G401.6 (cell line): ENCODE data around the gene CCDC185.

ENCODE experiments used
- FAIRE-seq: peaks from 2 replicates; lab custom pipeline; 2012; peaks lifted over from hg19 to GRCh38; lab: Jason Lieb, UNC

CCDC185 gene

GRCh38 chr1:223393275-223394214 lies at the start of gene CCDC185:
Gene CCDC185 (plus strand): TSS chr1:223393415. CDS start chr1:223393476, 61 bp downstream.
- FAIRE-seq, result no peak

- no peak for FAIRE-seq
Measured at GRCh38 chr1:223343692-223344091, 49.5 kb upstream of the CCDC185 start.

- FAIRE-seq, result no peak
Measured at GRCh38 chr1:223344491-223344890, 48.7 kb upstream of the CCDC185 start.

GRCh38 chr1:223345720-223346119 lies 47.5 kb upstream of the CCDC185 start:
- FAIRE-seq, result no peak

GRCh38 chr1:223346311-223346710 lies 46.9 kb upstream of the CCDC185 start:
- FAIRE-seq, result no peak

GRCh38 chr1:223347583-223347982 lies 45.6 kb upstream of the CCDC185 start:
- no peak for FAIRE-seq

GRCh38 chr1:223348439-223348838 lies 44.8 kb upstream of the CCDC185 start:
- no peak for FAIRE-seq

GRCh38 chr1:223349241-223349640 lies 44.0 kb upstream of the CCDC185 start:
- FAIRE-seq, result no peak

GRCh38 chr1:223350361-223350908 lies 42.8 kb upstream of the CCDC185 start:
- FAIRE-seq, result no peak

- no peak for FAIRE-seq
Measured at GRCh38 chr1:223352944-223353343, 40.3 kb upstream of the CCDC185 start.

GRCh38 chr1:223353939-223354338 lies 39.3 kb upstream of the CCDC185 start:
- FAIRE-seq, result no peak

GRCh38 chr1:223355699-223356098 lies 37.5 kb upstream of the CCDC185 start:
- FAIRE-seq, result no peak

GRCh38 chr1:223358826-223359225 lies 34.4 kb upstream of the CCDC185 start:
- no peak for FAIRE-seq

GRCh38 chr1:223363057-223363855 lies 30.0 kb upstream of the CCDC185 start:
- no peak for FAIRE-seq

GRCh38 chr1:223363856-223364684 lies 29.1 kb upstream of the CCDC185 start, which contains the start of gene SUSD4:
Gene SUSD4 (minus strand): TSS chr1:223364176. CDS start chr1:223363425, 751 bp downstream.
- FAIRE-seq, result no peak

GRCh38 chr1:223364685-223365382 lies 28.4 kb upstream of the CCDC185 start:
- no peak for FAIRE-seq

GRCh38 chr1:223374064-223374610 lies 19.1 kb upstream of the CCDC185 start:
- FAIRE-seq, result no peak

- no peak for FAIRE-seq
Measured at GRCh38 chr1:223378754-223379153, 14.5 kb upstream of the CCDC185 start.

- FAIRE-seq, result no peak
Measured at GRCh38 chr1:223386013-223386412, 7.2 kb upstream of the CCDC185 start.

GRCh38 chr1:223390618-223391017 lies 2.6 kb upstream of the CCDC185 start:
- no peak for FAIRE-seq

- FAIRE-seq, result no peak
Measured at GRCh38 chr1:223394242-223394641, 1.0 kb downstream of the CCDC185 start.
